ENCODE data around the gene CCDC148.

DNA sequence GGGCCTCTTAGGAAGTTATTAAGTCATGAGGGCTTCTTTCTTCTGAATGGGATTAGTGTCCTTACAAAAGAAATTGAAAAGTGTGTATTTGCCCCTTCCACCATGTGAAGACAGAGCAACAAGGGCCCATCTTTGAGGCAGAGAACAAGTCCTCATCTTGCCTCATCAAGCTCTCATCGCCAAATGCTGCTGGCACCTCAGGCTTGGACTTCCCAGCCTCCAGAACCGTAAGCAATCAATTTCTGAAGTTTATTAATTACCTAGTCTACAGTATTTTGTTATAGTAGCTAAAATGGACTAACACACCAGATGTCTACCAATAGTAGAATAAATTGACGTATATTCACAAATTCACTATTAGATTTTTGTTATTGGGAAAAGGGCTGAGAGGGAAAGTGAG, 74.6 kb downstream of the CCDC148 start:
- TF ChIP-seq, protein P1, sequence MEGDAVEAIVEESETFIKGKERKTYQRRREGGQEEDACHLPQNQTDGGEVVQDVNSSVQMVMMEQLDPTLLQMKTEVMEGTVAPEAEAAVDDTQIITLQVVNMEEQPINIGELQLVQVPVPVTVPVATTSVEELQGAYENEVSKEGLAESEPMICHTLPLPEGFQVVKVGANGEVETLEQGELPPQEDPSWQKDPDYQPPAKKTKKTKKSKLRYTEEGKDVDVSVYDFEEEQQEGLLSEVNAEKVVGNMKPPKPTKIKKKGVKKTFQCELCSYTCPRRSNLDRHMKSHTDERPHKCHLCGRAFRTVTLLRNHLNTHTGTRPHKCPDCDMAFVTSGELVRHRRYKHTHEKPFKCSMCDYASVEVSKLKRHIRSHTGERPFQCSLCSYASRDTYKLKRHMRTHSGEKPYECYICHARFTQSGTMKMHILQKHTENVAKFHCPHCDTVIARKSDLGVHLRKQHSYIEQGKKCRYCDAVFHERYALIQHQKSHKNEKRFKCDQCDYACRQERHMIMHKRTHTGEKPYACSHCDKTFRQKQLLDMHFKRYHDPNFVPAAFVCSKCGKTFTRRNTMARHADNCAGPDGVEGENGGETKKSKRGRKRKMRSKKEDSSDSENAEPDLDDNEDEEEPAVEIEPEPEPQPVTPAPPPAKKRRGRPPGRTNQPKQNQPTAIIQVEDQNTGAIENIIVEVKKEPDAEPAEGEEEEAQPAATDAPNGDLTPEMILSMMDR (IDR thresholded peaks at IDR 0.05), result no peak
- no peak for TF ChIP-seq POLR2A (IDR thresholded peaks at IDR 0.05)

Measured in testis (tissue), 2 donors.